GM23338 (cell line): ENCODE measurements around the gene TREML4. TPM values are rescaled to one million over a fixed set of nuclear protein-coding genes. Genes with fewer than 3 reads are reported as not detected.

Experiments
- ATAC-seq: fragments of 200-7000 bp; cut with Tn5 transposase; 3 replicates; pipeline ENCODE4 v1.9.1; 2020
- DNase-seq: peaks from one replicate; pipeline ENCODE4 v3.0.0-alpha.2; 2015; ENCODE audit warnings: low spot score
- H2AFZ ChIP-seq: fragments of 200-600 bp; sonication (generic); 2 replicates; pipeline ENCODE4 v1.8.0; 2016; ENCODE audit warnings: antibody characterized with exemption, mild to moderate bottlenecking, moderate library complexity
- H3F3A ChIP-seq: fragments of 200-600 bp; sonication (generic); replicated peaks from 2 replicates; pipeline ENCODE4 v1.8.0; 2017; ENCODE audit warnings: antibody characterized with exemption, mixed run types, low read depth
- H3K27ac ChIP-seq: fragments of 200-600 bp; sonication (generic); 2 replicates; pipeline ENCODE4 v1.6.1; 2016; ENCODE audit warnings: low read depth
- H3K27me3 ChIP-seq: fragments of 200-600 bp; sonication (generic); 2 replicates; pipeline ENCODE4 v1.8.0; 2016; ENCODE audit warnings: mild to moderate bottlenecking, mixed run types, moderate library complexity; ENCODE audit not compliant: insufficient read depth
- H3K36me3 ChIP-seq: fragments of 200-600 bp; sonication (generic); 2 replicates; pipeline ENCODE4 v1.8.0; 2016; ENCODE audit warnings: mild to moderate bottlenecking; ENCODE audit not compliant: insufficient read depth
- H3K4me1 ChIP-seq: fragments of 200-600 bp; sonication (generic); 2 replicates; pipeline ENCODE4 v1.8.0; 2016; ENCODE audit warnings: mild to moderate bottlenecking, moderate library complexity; ENCODE audit not compliant: insufficient read depth
- H3K4me2 ChIP-seq: fragments of 200-600 bp; sonication (generic); 2 replicates; pipeline ENCODE4 v1.7.1; 2017; ENCODE audit warnings: mixed run types
- H3K4me3 ChIP-seq: fragments of 200-600 bp; sonication (generic); 2 replicates; pipeline ENCODE4 v1.6.1; 2016; ENCODE audit warnings: mixed run types
- H3K79me2 ChIP-seq: fragments of 200-600 bp; sonication (generic); replicated peaks from 2 replicates; pipeline ENCODE4 v1.8.0; 2017; ENCODE audit warnings: mild to moderate bottlenecking; ENCODE audit not compliant: insufficient read depth
- H3K9me2 ChIP-seq: fragments of 200-600 bp; sonication (generic); 2 replicates; pipeline ENCODE4 v1.8.0; 2017; ENCODE audit not compliant: insufficient read depth
- H4K20me1 ChIP-seq: fragments of 200-600 bp; sonication (generic); replicated peaks from 2 replicates; pipeline ENCODE4 v1.8.0; 2017; ENCODE audit warnings: mild to moderate bottlenecking; ENCODE audit not compliant: insufficient read depth
- H3K27ac Mint-ChIP-seq: 2 replicates; pipeline ENCODE4 v1.8.0; 2020; ENCODE audit warnings: inconsistent platforms, mild to moderate bottlenecking, moderate library complexity, mixed read lengths
- H3K27me3 Mint-ChIP-seq: 3 replicates; pipeline ENCODE4 v1.8.0; 2022; ENCODE audit warnings: low read depth, mild to moderate bottlenecking, moderate library complexity, mixed read lengths, inconsistent platforms; ENCODE audit not compliant: insufficient read depth, poor library complexity
- H3K36me3 Mint-ChIP-seq: 3 replicates; pipeline ENCODE4 v1.8.0; 2021; ENCODE audit warnings: low read depth, mild to moderate bottlenecking, inconsistent platforms, moderate library complexity, mixed read lengths
- H3K4me1 Mint-ChIP-seq: 3 replicates; pipeline ENCODE4 v1.8.0; 2020; ENCODE audit warnings: mild to moderate bottlenecking, inconsistent platforms, mixed read lengths
- H3K4me3 Mint-ChIP-seq: 3 replicates; pipeline ENCODE4 v1.8.0; 2021; ENCODE audit warnings: moderate library complexity, mild to moderate bottlenecking, inconsistent platforms, mixed read lengths
- H3K9me3 Mint-ChIP-seq: 3 replicates; pipeline ENCODE4 v1.8.0; 2020; ENCODE audit warnings: moderate library complexity, mild to moderate bottlenecking, inconsistent platforms, mixed read lengths
- CREB1 ChIP-seq: fragments of 250-450 bp; sonication (Bioruptor Pico); IDR thresholded peaks from 2 replicates; pipeline ENCODE4 v1.5.0; 2020; ENCODE audit warnings: low read depth, mild to moderate bottlenecking, moderate library complexity
- CTCF ChIP-seq, 2 experiments: fragments of 200-600 bp in 1 of 2; sonication (generic) in 1 of 2; conservative IDR thresholded peaks; 2 replicates each; pipeline versions ENCODE4 v1.5.1 to v1.6.1; 2016 to 2017; ENCODE audit warnings: antibody characterized with exemption in 2 of 2, low read depth in 2 of 2, mild to moderate bottlenecking in 2 of 2, moderate library complexity in 1 of 2
- ETS1 ChIP-seq: IDR thresholded peaks from 2 replicates; pipeline ENCODE4 v1.6.1; 2016; ENCODE audit warnings: antibody characterized with exemption
- EZH2 ChIP-seq: fragments of 200-600 bp; sonication (generic); IDR thresholded peaks from one replicate; pipeline ENCODE4 v1.8.0; 2017; ENCODE audit warnings: antibody characterized with exemption, mild to moderate bottlenecking, low read depth; ENCODE audit not compliant: unreplicated experiment
- EZH2phosphoT487 ChIP-seq: fragments of 200-600 bp; sonication (generic); IDR thresholded peaks from one replicate; pipeline ENCODE4 v1.8.1; 2018; ENCODE audit warnings: antibody characterized with exemption; ENCODE audit not compliant: unreplicated experiment
- JUNB ChIP-seq: IDR thresholded peaks from one replicate; pipeline ENCODE4 v1.6.1; 2016; ENCODE audit warnings: antibody characterized with exemption; ENCODE audit not compliant: unreplicated experiment
- NANOG ChIP-seq: IDR thresholded peaks from 2 replicates; pipeline ENCODE4 v1.6.1; 2016; ENCODE audit warnings: antibody characterized with exemption, borderline replicate concordance
- POLR2AphosphoS5 ChIP-seq: IDR thresholded peaks from 2 replicates; pipeline ENCODE4 v1.6.1; 2016; ENCODE audit warnings: antibody characterized with exemption, low read depth
- REST ChIP-seq: IDR thresholded peaks from one replicate; pipeline ENCODE4 v1.6.1; 2018; ENCODE audit warnings: antibody characterized with exemption; ENCODE audit not compliant: unreplicated experiment
- STAT1 ChIP-seq: IDR thresholded peaks from one replicate; pipeline ENCODE4 v1.6.1; 2016; ENCODE audit warnings: antibody characterized with exemption; ENCODE audit not compliant: unreplicated experiment
- ZNF114 ChIP-seq: fragments of 250-450 bp; sonication (Bioruptor Pico); IDR thresholded peaks from 2 replicates; pipeline ENCODE4 v1.5.0; 2020; ENCODE audit warnings: mild to moderate bottlenecking, moderate library complexity
- ZNF331 ChIP-seq: fragments of 250-450 bp; sonication (Bioruptor Pico); IDR thresholded peaks from 2 replicates; pipeline ENCODE4 v1.5.0; 2020; ENCODE audit warnings: low read depth, mild to moderate bottlenecking, moderate library complexity
- ZNF462 ChIP-seq: fragments of 250-450 bp; sonication (Bioruptor Pico); IDR thresholded peaks from 2 replicates; pipeline ENCODE4 v1.5.0; 2020; ENCODE audit warnings: mild to moderate bottlenecking, moderate library complexity
- polyA plus RNA-seq: library from polyadenylated mRNA; unstranded; fragments of >200 nt; fragmentation: Nextera tagmentation; extraction: Ambion mirVana; gene quantifications from 2 replicates; pipeline ENCODE4 v1.2.1, GENCODE V29; 2016
- total RNA-seq: library from RNA; depleted of rRNA; stranded (reverse); fragments of >200 nt; shearing (Covaris generic); gene quantifications from 2 replicates; pipeline ENCODE4 v1.2.3, GENCODE V29; 2014

Gene TREML4
- total and polyA plus RNA-seq, 2 experiments from 2014 or later, result not detected

GRCh38 chr6:41247882-41248705 is 19.9 kb downstream of the TREML4 start:
- H2AFZ ChIP-seq, result no peak overlapping the region
- H3F3A ChIP-seq, result no peaks in the 10 kb centered on the region
- 0 out of 2 replicates have a peak, but pooled peaks cover 3% of the 10 kb centered on the region for H3K9me2 ChIP-seq
- TF ChIP-seq JUNB (no peak), EZH2 (no peak), REST (no peak), STAT1 (no peak), ZNF462 (no peak), ETS1 (no peak), EZH2phosphoT487 (no peak), CTCF (conservative IDR thresholded peaks at IDR 0.05; ENCODE audit: low read depth in 2 of 2) (no peak), ZNF114 (CRISPR knock-in tag) (no peak), NANOG (no peak), ZNF331 (CRISPR knock-in tag) (no peak), POLR2AphosphoS5 (no peak), CREB1 (CRISPR knock-in tag) (no peak)
- H3K27ac ChIP-seq, result no peak overlapping the region
- H3K4me2 ChIP-seq, result no peak overlapping the region
- H3K4me1 ChIP-seq, result no peaks in the 10 kb centered on the region
- Mint-ChIP-seq H3K9me3 (peaks cover 3% of the 10 kb centered on the region; the same call in 1 of the 3 replicates), H3K36me3 (no peaks in the 10 kb centered on the region), H3K27ac (no peak overlapping the region), H3K4me1 (no peaks in the 10 kb centered on the region), H3K27me3 (peaks cover 2% of the 10 kb centered on the region), H3K4me3 (no peak overlapping the region)
- no peaks in the 10 kb centered on the region for H4K20me1 ChIP-seq
- H3K27me3 ChIP-seq, result no peaks in the 10 kb centered on the region
- DNase-seq (no peak), ATAC-seq (no peak)
- H3K36me3 ChIP-seq, result no peaks in the 10 kb centered on the region
- no peak overlapping the region for H3K4me3 ChIP-seq
- no peaks in the 10 kb centered on the region for H3K79me2 ChIP-seq
